ENCODE results near the gene RALGPS1.

GRCh38 chr9:127058645-127059021 lies 144.1 kb downstream of the RALGPS1 start:
- TF ChIP-seq GATA3 (IDR thresholded peaks at IDR 0.05; ENCODE audit: low read depth, low read length): no peak
- no peak for TF ChIP-seq GATA2 (IDR thresholded peaks at IDR 0.05; ENCODE audit: low read depth, low read length)

Data from SH-SY5Y (cell line).